GM06990 (cell line): Measurements from ENCODE around the gene PKD2.

Experiments used
- DNase-seq: peaks from one replicate; pipeline ENCODE4 v3.0.0-alpha.2; 2011; ENCODE audit not compliant: insufficient read length; ENCODE audit errors: extremely low read depth
- H3K27me3 ChIP-seq: replicated peaks from 2 replicates; pipeline ENCODE4 v1.6.0; 2011; ENCODE audit warnings: low read length; ENCODE audit not compliant: control insufficient read depth, insufficient read depth
- H3K36me3 ChIP-seq: 2 replicates; pipeline ENCODE4 v1.5.1; 2011; ENCODE audit warnings: low read length; ENCODE audit not compliant: control insufficient read depth, insufficient read depth
- H3K4me3 ChIP-seq: replicated peaks from 2 replicates; pipeline ENCODE4 v1.5.1; 2011; ENCODE audit warnings: low read depth, mild to moderate bottlenecking, control low read depth, low read length
- CTCF ChIP-seq: IDR thresholded peaks from 2 replicates; pipeline ENCODE4 v1.5.1; 2011; ENCODE audit warnings: low read length, control low read depth, mild to moderate bottlenecking, inconsistent platforms; ENCODE audit not compliant: insufficient read depth, poor library complexity, severe bottlenecking

The PKD2 gene

GRCh38 chr4:88070031-88070430, 62.6 kb downstream of the PKD2 start:
- Histone ChIP-seq H3K27me3 (no peaks in the 10 kb centered on the region), H3K36me3 (peaks cover 10% of the 10 kb centered on the region), H3K4me3 (no peak overlapping the region)
- DNase-seq: no peak
- no peak for TF ChIP-seq CTCF

GRCh38 chr4:88075336-88075735, 67.9 kb downstream of the PKD2 start:
- Histone ChIP-seq H3K27me3 (no peaks in the 10 kb centered on the region), H3K36me3 (peaks cover 12% of the 10 kb centered on the region), H3K4me3 (no peak overlapping the region)
- no peak for TF ChIP-seq CTCF
- no peak for DNase-seq

- peaks cover 6% of the 10 kb centered on the region for H3K36me3 ChIP-seq
- H3K27me3 ChIP-seq: no peaks in the 10 kb centered on the region
- no peak for TF ChIP-seq CTCF
- DNase-seq: no peak
- H3K4me3 ChIP-seq: no peak overlapping the region
Measured at GRCh38 chr4:88077911-88078524, 70.6 kb downstream of the PKD2 start.

GRCh38 chr4:88078579-88078978, 71.1 kb downstream of the PKD2 start:
- Histone ChIP-seq H3K36me3 (peaks cover 6% of the 10 kb centered on the region), H3K27me3 (no peaks in the 10 kb centered on the region), H3K4me3 (no peak overlapping the region)
- DNase-seq: no peak
- TF ChIP-seq CTCF: no peak

GRCh38 chr4:88080626-88081025, 73.2 kb downstream of the PKD2 start:
- no peak overlapping the region for H3K4me3 ChIP-seq
- H3K36me3 ChIP-seq: no peaks in the 10 kb centered on the region
- no peaks in the 10 kb centered on the region; the same call in 1 of the 2 replicates for H3K27me3 ChIP-seq
- DNase-seq: no peak
- TF ChIP-seq CTCF: no peak

GRCh38 chr4:88087004-88087403, 79.6 kb downstream of the PKD2 start:
- H3K4me3 ChIP-seq: no peak overlapping the region

More at GRCh38 chr4:88087004-88087403, 79.6 kb downstream of the PKD2 start:
- no peak for TF ChIP-seq CTCF
- DNase-seq: no peak
- no peaks in the 10 kb centered on the region; the same call in 1 of the 2 replicates for H3K27me3 ChIP-seq
- no peaks in the 10 kb centered on the region for H3K36me3 ChIP-seq
